Stimulated activated CD8-positive, alpha-beta memory T cell treated with anti-CD3 and anti-CD28 coated beads, Interleukin-4, amount 100 ng/mL, for 1 hour (primary cell): Measurements from ENCODE around the gene TIAL1.
"Not testable (repeated sequence)": the region's sequence is repeated elsewhere in the genome, so short reads cannot be mapped to it uniquely, and the experiment has no call there.

Experiments
- DNase-seq, 2 donors: peaks; one replicate each; pipeline ENCODE4 v3.0.0-alpha.2; 2020; ENCODE audit warnings: low read depth in 2 of 2, low spot score in 1 of 2

TIAL1 gene

GRCh38 chr10:119596537-119597404 is at the start of gene TIAL1:
Gene TIAL1 (minus strand): TSS chr10:119596964. CDS start chr10:119596465, 499 bp downstream.
- peak; percentile 83 to 84 for DNase-seq

DNA sequence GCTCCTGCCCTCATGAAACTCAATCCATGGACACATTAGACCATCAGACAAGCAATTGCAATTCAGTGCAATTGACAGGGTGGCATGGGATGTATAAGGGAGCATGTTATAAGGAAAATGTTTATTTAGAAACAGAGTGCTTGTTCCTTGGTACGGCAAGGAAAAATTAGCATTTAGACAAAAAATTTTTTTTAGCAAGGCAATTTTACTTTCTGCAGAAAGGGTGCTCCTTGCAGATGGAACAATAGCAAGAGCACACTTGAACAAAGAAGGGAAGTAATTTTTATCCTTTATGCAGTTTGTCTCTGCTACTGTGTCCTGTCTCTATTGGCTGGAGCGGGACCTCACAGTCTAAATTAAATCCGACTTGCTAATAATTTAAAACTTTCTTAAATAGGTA is 48.2 kb upstream of the TIAL1 start:
- no peak for DNase-seq

DNA sequence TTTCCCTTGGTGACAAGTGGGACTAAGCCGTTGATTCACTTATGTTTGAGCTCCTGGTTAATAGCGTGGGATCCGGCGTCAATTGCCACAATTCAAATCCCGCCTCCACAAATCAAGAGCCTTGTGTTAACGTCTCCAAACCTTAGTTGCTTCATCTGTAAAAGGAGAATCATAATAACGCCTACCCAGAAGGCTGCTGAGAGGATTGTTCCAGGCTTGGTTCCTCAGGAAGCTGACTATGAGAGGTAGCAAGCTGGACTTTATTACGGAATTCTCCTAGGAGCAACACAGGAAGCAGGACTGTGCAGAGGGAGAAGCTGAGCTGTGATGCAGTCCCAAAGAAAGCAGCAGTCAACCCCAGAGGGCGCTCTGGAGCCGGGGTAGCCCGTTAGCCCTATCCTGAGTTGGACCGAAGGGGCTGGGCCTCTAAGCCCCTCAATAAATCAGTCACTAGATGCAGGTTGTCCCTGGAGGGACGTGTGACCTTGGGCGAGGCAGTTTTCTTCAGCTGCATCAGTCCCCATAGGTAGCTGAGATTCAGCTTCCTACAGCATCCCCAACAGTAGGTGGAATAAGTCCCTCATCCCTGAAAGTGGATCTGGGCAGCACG is 47.5 kb upstream of the TIAL1 start:
- no peak for DNase-seq

GRCh38 chr10:119643306-119644204 is 46.8 kb upstream of the TIAL1 start:
- no peak for DNase-seq

DNA sequence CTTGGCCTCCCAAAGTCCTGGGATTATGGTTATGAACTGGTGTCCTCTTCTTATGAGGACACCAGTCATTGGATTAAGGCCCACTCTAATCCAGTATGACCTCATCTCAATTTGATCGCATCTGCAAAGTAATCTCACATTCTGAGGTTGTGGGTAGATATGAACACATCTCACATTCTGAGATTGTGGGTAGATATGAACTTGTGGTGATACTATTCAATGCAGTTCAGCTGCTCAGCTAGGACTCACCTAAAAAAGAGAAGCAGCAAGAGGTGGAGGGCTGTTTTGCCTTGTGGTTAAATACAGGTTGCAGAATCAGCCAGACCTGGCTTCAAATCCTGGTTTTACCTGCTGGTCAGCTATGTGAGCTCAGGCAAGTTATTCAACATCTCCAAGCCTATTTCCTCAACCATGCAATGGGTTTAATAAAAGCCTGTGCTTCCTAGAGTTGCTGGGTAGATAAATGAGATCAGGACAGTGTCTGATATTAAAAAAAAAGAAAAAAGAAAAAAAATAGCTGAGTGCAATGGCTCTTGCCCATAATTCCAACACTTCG is 45.9 kb upstream of the TIAL1 start:
- DNase-seq = no peak

- no peak for DNase-seq
Measured at GRCh38 chr10:119640875-119641526, 44.2 kb upstream of the TIAL1 start.

GRCh38 chr10:119640384-119640783 is 43.6 kb upstream of the TIAL1 start:
- DNase-seq = no peak

GRCh38 chr10:119638982-119639381 is 42.2 kb upstream of the TIAL1 start:
- DNase-seq = no peak

DNA sequence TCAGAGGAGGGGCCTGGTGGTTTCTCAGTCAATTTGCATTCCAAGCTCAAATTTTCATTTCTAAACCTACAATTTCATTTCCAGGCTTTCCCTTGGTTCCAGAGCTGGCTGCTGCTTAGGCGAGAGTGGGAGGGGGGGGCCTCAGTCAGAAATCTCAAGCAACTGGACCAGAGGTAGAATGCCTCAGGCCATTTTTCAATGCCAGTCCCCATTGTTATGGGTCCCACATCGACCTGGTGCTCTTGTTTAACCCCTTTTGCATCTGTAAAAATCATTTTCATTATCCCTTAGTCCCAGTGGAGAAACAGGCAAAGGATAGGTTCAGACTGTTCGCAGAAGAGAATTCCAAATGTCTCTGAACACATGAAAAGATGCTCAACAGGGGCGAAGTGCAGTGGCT is 40.9 kb upstream of the TIAL1 start:
- DNase-seq = no peak

DNA sequence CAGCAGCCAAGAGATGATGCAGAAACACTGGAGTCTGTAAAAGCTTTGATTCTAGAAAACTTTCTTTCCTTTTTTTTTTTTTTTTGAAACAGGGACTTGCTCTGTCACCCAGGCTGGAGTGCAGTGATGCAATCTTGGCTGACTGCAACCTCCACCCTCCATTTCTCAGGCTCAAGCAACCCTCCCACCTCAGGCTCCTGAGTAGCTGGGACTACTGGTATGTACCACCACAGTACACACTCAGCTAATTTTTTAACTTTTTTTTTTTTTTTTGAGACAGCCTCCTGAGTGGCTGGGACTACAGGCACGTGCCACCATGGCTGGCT is 37.4 kb upstream of the TIAL1 start:
- DNase-seq = no peak

DNA sequence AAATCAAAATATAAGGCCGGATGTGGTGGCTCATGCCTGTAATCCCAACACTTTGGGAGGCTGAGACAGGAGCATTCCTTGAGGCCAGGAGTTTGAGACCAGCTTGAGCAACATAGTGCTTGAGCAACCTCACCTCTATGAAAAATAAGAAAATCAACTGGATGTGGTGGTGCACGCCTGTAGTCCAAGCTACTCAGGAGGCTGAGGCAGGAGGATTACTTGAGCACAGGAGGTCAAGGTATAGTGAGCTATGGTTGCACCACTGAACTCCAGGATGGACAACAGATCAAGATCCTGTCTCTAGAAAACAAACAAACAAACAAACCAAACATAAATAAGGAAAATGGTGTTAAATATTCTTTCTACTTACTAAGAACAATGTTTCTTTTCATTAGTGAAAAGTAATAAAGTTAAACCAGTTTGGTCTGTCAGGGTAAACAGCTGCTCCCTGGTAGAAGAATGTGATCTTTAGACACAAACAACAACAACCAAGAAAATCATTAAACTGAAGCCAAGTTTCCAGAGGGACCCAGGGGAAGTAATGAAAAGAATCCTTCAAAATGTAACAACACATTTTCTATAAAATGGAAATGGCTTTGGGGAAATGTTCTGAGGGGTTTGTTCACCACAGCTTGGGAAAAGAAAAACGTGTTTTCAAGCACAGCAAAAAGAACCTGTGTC is 36.9 kb upstream of the TIAL1 start:
- no peak for DNase-seq

DNA sequence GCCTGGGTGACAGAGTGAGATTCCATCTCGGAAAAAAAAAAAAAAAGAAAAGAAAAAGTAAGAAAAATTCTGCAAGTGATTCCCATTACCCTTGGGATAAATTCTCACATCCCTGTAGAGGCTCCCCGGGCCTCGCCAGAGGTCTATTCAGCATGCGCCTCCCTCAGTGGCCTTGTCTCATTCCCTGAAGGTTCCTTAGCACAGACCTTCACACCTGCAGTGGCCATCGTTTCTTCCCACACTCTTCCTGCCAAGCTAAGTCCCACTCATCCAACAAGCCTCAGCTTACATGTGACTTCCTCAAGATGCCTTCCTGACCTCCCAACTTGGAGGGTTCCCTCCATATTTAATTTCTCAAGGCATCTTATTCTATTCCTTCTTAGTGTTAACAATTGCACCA is 33.5 kb upstream of the TIAL1 start:
- DNase-seq = no peak

- DNase-seq = no peak
Measured at GRCh38 chr10:119625570-119626280, 29.0 kb upstream of the TIAL1 start.

DNA sequence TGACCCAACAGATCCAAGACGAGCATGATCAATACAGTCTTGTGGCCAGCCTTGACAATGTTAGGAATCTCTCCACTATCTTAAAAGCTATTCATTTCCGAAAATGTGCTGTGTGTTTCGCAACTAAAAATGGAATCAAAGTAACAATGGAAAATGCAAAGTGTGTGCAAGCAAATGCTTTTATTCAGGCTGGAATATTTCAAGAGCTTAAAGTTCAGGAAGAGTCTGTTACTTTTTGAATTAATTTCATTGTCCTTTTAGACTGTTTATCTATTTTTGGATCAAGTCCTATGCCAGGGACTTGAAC is 24.3 kb upstream of the TIAL1 start:
- no peak for DNase-seq

- no peak for DNase-seq
Measured at GRCh38 chr10:119620241-119621077, 23.7 kb upstream of the TIAL1 start.

GRCh38 chr10:119619811-119620210 is 23.0 kb upstream of the TIAL1 start:
- DNase-seq = not testable (repeated sequence)

- DNase-seq = no peak
Measured at GRCh38 chr10:119619215-119619614, 22.5 kb upstream of the TIAL1 start.

GRCh38 chr10:119616882-119617570 is 20.3 kb upstream of the TIAL1 start:
- no peak for DNase-seq
